ENCODE results near the gene R3HDM1.

- no peak for TF ChIP-seq CTCF (IDR thresholded peaks at IDR 0.05)
- TF ChIP-seq POLR2A (IDR thresholded peaks at IDR 0.05), result no peak
- no peak for TF ChIP-seq POLR2AphosphoS5 (IDR thresholded peaks at IDR 0.05)
- no peak for TF ChIP-seq EP300 (IDR thresholded peaks at IDR 0.05)
Measured at GRCh38 chr2:135744760-135745314, 213.6 kb downstream of the R3HDM1 start.

All from gastroesophageal sphincter (tissue), 3 donors.